SK-N-SH treated with all-trans-retinoic acid at 6 μM for 48 hours (cell line): ENCODE results near the gene SULT6B1.

ENCODE experiments used
- ARNTL ChIP-seq: fragments of 450-650 bp; formaldehyde crosslinking; IDR thresholded peaks from 2 replicates; pipeline ENCODE4 v1.5.0; 2020; ENCODE audit warnings: low read depth, mild to moderate bottlenecking, moderate library complexity, borderline replicate concordance
- CSDC2 ChIP-seq: fragments of 250-450 bp; sonication (Bioruptor Pico); IDR thresholded peaks from 2 replicates; pipeline ENCODE4 v1.5.0; 2020; ENCODE audit warnings: mild to moderate bottlenecking, moderate library complexity
- ISL1 ChIP-seq: fragments of 250-450 bp; sonication (Bioruptor Pico); IDR thresholded peaks from 2 replicates; pipeline ENCODE4 v2.1.2; 2022; ENCODE audit warnings: mild to moderate bottlenecking, moderate library complexity
- OSR1 ChIP-seq: fragments of 250-450 bp; sonication (Bioruptor Pico); IDR thresholded peaks from 2 replicates; pipeline ENCODE4 v1.8.0; 2022; ENCODE audit warnings: moderate library complexity, mild to moderate bottlenecking, inconsistent platforms
- POU6F1 ChIP-seq: fragments of 250-450 bp; sonication (Bioruptor Pico); IDR thresholded peaks from 2 replicates; pipeline ENCODE4 v1.8.0; 2021; ENCODE audit warnings: low read depth, mild to moderate bottlenecking, moderate library complexity, borderline replicate concordance
- RARB ChIP-seq: fragments of 250-450 bp; sonication (Bioruptor Pico); IDR thresholded peaks from 2 replicates; pipeline ENCODE4 v1.8.0; 2021; ENCODE audit warnings: mild to moderate bottlenecking, moderate library complexity
- TSHZ2 ChIP-seq: fragments of 250-450 bp; sonication (Bioruptor Pico); IDR thresholded peaks from 2 replicates; pipeline ENCODE4 v1.5.0; 2020; ENCODE audit warnings: mild to moderate bottlenecking, moderate library complexity
- ZFP30 ChIP-seq: fragments of 450-650 bp; formaldehyde crosslinking; IDR thresholded peaks from 2 replicates; pipeline ENCODE4 v1.5.0; 2022; ENCODE audit warnings: mild to moderate bottlenecking, moderate library complexity
- TF ChIP-seq, protein P1 (sequence below): fragments of 250-450 bp; sonication (Bioruptor Pico); IDR thresholded peaks from 2 replicates; pipeline ENCODE4 v1.5.1; 2021; ENCODE audit warnings: mild to moderate bottlenecking, moderate library complexity

DNA sequence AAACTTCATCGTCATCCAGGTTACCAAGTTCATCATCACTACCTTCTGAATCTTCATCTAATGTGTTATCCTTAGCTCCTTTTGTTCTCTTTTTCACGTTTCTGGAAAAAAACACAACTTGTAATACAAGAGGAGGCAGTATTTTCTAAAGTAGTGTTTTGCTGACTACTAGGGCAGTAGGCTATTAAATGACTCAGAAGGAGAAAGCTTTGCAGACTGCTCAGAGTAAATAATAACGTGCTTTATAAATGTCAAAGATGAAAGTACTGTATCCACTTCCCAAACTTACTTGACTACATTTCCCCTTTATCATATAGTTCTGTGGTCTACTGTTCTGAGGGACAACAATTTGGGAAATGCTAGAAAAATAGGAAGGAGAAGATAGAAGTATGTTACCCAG, 23.5 kb upstream of the SULT6B1 start:
- TF ChIP-seq ARNTL (no peak), ZFP30 (no peak), RARB (no peak), ISL1 (no peak), CSDC2 (CRISPR knock-in tag) (no peak), OSR1 (CRISPR knock-in tag) (no peak), TSHZ2 (CRISPR knock-in tag) (no peak), POU6F1 (CRISPR knock-in tag) (no peak)
- TF ChIP-seq, protein P1, sequence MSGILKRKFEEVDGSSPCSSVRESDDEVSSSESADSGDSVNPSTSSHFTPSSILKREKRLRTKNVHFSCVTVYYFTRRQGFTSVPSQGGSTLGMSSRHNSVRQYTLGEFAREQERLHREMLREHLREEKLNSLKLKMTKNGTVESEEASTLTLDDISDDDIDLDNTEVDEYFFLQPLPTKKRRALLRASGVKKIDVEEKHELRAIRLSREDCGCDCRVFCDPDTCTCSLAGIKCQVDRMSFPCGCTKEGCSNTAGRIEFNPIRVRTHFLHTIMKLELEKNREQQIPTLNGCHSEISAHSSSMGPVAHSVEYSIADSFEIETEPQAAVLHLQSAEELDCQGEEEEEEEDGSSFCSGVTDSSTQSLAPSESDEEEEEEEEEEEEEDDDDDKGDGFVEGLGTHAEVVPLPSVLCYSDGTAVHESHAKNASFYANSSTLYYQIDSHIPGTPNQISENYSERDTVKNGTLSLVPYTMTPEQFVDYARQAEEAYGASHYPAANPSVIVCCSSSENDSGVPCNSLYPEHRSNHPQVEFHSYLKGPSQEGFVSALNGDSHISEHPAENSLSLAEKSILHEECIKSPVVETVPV (CRISPR knock-in tag), result no peak
